DOHH2 (cell line): Measurements from ENCODE around the gene FDX1.

ENCODE experiments used
- H3F3A ChIP-seq: fragments of 200-600 bp; sonication (generic), shearing (Covaris generic); 2 replicates; pipeline ENCODE4 v1.6.0; 2016; ENCODE audit warnings: antibody characterized with exemption, mild to moderate bottlenecking; ENCODE audit not compliant: control insufficient read depth, insufficient read depth
- H3K27ac ChIP-seq: fragments of 200-600 bp; sonication (generic); 2 replicates; pipeline ENCODE4 v1.5.1; 2014; ENCODE audit warnings: low read depth, mild to moderate bottlenecking, low read length, moderate library complexity
- H3K27me3 ChIP-seq: fragments of 200-600 bp; sonication (generic); 2 replicates; pipeline ENCODE4 v1.6.1; 2014; ENCODE audit warnings: mild to moderate bottlenecking, low read length, mixed read lengths; ENCODE audit not compliant: control insufficient read depth
- H3K36me3 ChIP-seq: fragments of 200-600 bp; sonication (generic); 2 replicates; pipeline ENCODE4 v1.6.1; 2014; ENCODE audit warnings: mild to moderate bottlenecking, low read length, moderate library complexity, mixed read lengths; ENCODE audit not compliant: control insufficient read depth
- H3K4me1 ChIP-seq: fragments of 200-600 bp; sonication (generic); 2 replicates; pipeline ENCODE4 v1.6.1; 2014; ENCODE audit warnings: mild to moderate bottlenecking, low read length, mixed read lengths; ENCODE audit not compliant: control insufficient read depth
- H3K4me2 ChIP-seq: fragments of 200-600 bp; sonication (generic); 2 replicates; pipeline ENCODE4 v1.6.0; 2014; ENCODE audit warnings: mild to moderate bottlenecking, low read length, moderate library complexity
- H3K4me3 ChIP-seq: fragments of 200-600 bp; sonication (generic); 2 replicates; pipeline ENCODE4 v1.5.1; 2014; ENCODE audit warnings: mild to moderate bottlenecking, low read length, mixed read lengths
- H3K79me2 ChIP-seq: fragments of 200-600 bp; sonication (generic); 2 replicates; pipeline ENCODE4 v1.6.1; 2014; ENCODE audit warnings: mild to moderate bottlenecking, low read length, mixed read lengths; ENCODE audit not compliant: control insufficient read depth
- H3K9me2 ChIP-seq: fragments of 200-600 bp; sonication (generic); replicated peaks from 2 replicates; pipeline ENCODE4 v1.6.1; 2014; ENCODE audit warnings: mild to moderate bottlenecking, low read length, mixed read lengths; ENCODE audit not compliant: control insufficient read depth
- H3K9me3 ChIP-seq: fragments of 200-600 bp; sonication (generic); 2 replicates; pipeline ENCODE4 v1.6.1; 2014; ENCODE audit warnings: antibody characterized with exemption, low read length, mixed read lengths; ENCODE audit not compliant: control insufficient read depth, insufficient read depth
- H4K20me1 ChIP-seq: fragments of 200-600 bp; sonication (generic); 2 replicates; pipeline ENCODE4 v1.6.0; 2014; ENCODE audit warnings: low read depth, mild to moderate bottlenecking, antibody characterized with exemption, low read length, moderate library complexity; ENCODE audit not compliant: control insufficient read depth, insufficient read depth
- CTCF ChIP-seq: fragments of 200-600 bp; sonication (generic); IDR thresholded peaks from one replicate; pipeline ENCODE4 v1.5.1; 2014; ENCODE audit warnings: antibody characterized with exemption, mild to moderate bottlenecking, low read depth, low read length; ENCODE audit not compliant: poor library complexity, severe bottlenecking
- EZH2phosphoT487 ChIP-seq: fragments of 200-600 bp; sonication (generic); IDR thresholded peaks from 2 replicates; pipeline ENCODE4 v1.6.1; 2017; ENCODE audit warnings: borderline replicate concordance, mild to moderate bottlenecking, antibody characterized with exemption, low read length, moderate library complexity, mixed read lengths

The FDX1 gene

GRCh38 chr11:110508786-110509185 lies 79.0 kb downstream of the FDX1 start:
- Histone ChIP-seq H4K20me1 (no peaks in the 10 kb centered on the region), H3K9me2 (no peaks in the 10 kb centered on the region), H3K4me3 (no peak overlapping the region), H3K79me2 (no peaks in the 10 kb centered on the region), H3K4me2 (no peak overlapping the region), H3K36me3 (no peaks in the 10 kb centered on the region), H3K9me3 (no peaks in the 10 kb centered on the region), H3K27me3 (no peaks in the 10 kb centered on the region), H3K27ac (no peak overlapping the region), H3F3A (no peaks in the 10 kb centered on the region), H3K4me1 (no peaks in the 10 kb centered on the region)
- TF ChIP-seq EZH2phosphoT487: no peak
- no peak for TF ChIP-seq CTCF

GRCh38 chr11:110509472-110509871 lies 79.7 kb downstream of the FDX1 start:
- Histone ChIP-seq H3K79me2 (no peaks in the 10 kb centered on the region), H3K4me1 (no peaks in the 10 kb centered on the region), H3K27me3 (no peaks in the 10 kb centered on the region), H3K4me3 (no peak overlapping the region), H3K9me3 (no peaks in the 10 kb centered on the region), H3K27ac (no peak overlapping the region), H3K36me3 (no peaks in the 10 kb centered on the region), H4K20me1 (no peaks in the 10 kb centered on the region), H3K4me2 (no peak overlapping the region), H3K9me2 (no peaks in the 10 kb centered on the region), H3F3A (no peaks in the 10 kb centered on the region)
- no peak for TF ChIP-seq CTCF
- no peak for TF ChIP-seq EZH2phosphoT487

- TF ChIP-seq EZH2phosphoT487 (no peak), CTCF (no peak)
- Histone ChIP-seq H3K27ac (no peak overlapping the region), H3K4me1 (no peaks in the 10 kb centered on the region), H4K20me1 (no peaks in the 10 kb centered on the region), H3K36me3 (no peaks in the 10 kb centered on the region), H3K9me2 (no peaks in the 10 kb centered on the region), H3K9me3 (no peaks in the 10 kb centered on the region), H3K4me3 (no peak overlapping the region), H3K79me2 (no peaks in the 10 kb centered on the region), H3F3A (no peaks in the 10 kb centered on the region), H3K27me3 (no peaks in the 10 kb centered on the region), H3K4me2 (no peak overlapping the region)
These were observed 82.3 kb downstream of the FDX1 start for GRCh38 chr11:110512026-110512425.

GRCh38 chr11:110513259-110513801 lies 83.6 kb downstream of the FDX1 start:
- Histone ChIP-seq H3K27ac (no peak overlapping the region), H3K79me2 (no peaks in the 10 kb centered on the region), H3K9me2 (no peaks in the 10 kb centered on the region), H3K4me1 (no peaks in the 10 kb centered on the region), H4K20me1 (no peaks in the 10 kb centered on the region), H3K9me3 (no peaks in the 10 kb centered on the region), H3K27me3 (no peaks in the 10 kb centered on the region), H3K4me2 (no peak overlapping the region), H3K36me3 (no peaks in the 10 kb centered on the region), H3K4me3 (no peak overlapping the region), H3F3A (no peaks in the 10 kb centered on the region)
- TF ChIP-seq EZH2phosphoT487: no peak
- TF ChIP-seq CTCF: no peak
